ENCODE measurements around the gene SYNGR3. TPM values are rescaled to one million over a fixed set of nuclear protein-coding genes. Genes with fewer than 3 reads are reported as not detected.
A peak's percentile ranks its signal among the peaks of the same experiment; 100 is the strongest.
"Not testable (repeated sequence)": the region's sequence is repeated elsewhere in the genome, so short reads cannot be mapped to it uniquely, and the experiment has no call there.

SYNGR3 gene
- 2.4 TPM for total RNA-seq (ENCODE audit: insufficient read depth, low replicate concordance)

GRCh38 chr16:1989209-1990100 lies at the start of gene SYNGR3:
Gene SYNGR3 (plus strand): TSS chr16:1989970. CDS start chr16:1990103, 133 bp downstream.
- DNase-seq (ENCODE audit: low spot score), result no peak

DNA sequence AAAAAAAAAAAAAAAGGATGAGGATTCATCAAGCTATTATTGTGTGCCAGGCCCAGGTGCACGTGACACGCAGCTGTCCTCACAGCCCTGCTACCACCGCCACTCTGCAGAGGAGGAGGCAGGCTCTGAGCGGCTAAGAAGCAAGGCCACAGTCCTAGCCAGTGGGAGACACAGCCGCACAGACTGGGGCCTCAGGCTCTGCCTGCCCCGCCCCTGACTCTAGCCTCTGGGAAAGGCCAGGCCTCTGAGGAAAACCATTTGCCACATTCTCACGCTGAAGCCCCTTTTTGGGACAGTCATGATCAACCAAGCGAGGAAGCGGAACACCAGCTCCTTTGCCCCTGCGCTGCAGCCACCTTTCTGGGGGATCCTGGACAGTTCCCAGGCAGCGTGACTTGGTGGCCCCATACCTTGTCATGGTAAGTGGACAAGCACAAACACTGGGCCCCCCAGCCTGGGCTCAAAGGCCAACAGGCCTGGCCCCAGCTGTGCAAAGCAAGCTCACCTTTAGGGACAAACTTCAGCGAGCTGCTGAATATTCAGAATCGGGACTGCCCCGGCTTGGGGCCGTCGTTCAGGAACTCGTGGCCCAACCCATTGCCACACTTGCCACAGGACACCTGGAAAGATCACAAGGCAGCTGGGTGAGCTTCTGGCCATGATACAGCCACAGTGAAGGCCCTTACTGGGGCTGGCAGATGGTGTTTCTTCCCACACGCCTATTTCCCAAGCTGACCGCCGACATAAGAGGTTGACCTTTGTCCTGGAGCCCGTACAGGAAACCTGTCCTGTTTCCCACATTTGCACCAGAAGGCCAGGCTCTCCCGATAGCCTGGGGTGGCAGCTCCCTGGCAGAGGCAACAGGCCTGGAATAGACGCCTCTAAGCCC lies 49.3 kb upstream of the SYNGR3 start:
- DNase-seq (ENCODE audit: low spot score), result no peak

DNA sequence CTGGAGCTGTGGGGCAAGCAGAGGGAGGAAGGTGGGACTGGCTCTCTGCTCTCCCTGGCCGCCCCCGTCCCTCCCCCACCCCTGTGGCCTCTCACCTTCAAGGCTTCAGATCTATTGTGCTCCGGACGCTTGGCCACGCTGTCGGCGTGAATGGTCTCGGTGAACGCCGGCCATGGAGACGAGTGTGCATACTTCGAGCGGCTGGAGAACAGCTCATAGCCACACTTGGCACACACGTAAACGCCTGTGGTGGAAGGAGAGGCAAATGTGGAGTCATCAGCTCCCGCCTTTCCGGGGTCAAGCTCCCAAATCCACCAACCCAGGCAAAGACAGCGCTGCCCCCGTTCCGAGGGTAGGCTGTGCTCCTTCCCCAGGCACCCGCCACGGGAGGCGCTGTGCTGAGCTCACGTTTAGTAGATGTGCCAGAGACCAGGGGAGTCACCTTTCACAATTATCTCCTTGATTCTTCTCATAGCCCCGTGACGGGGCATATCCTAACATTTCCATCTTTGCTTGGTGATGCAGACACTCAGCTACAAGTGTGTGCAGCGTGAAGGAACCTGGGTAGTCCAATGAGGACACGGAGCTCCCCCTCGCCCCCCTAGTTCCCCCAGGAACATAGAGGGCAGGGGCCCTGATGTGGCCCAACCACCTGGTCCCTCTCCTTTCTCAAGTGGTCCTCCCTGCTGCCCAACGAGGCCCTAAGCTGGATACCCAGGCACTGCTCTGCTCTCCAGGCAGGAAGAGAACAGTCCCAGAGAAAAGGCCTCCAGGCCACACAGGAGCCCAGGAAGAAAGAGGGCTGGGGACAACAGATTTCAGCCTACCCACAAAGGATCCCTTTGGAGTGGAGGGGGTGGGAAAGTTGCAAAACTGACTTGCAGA lies 48.4 kb upstream of the SYNGR3 start:
- no peak for DNase-seq (ENCODE audit: low spot score)

DNA sequence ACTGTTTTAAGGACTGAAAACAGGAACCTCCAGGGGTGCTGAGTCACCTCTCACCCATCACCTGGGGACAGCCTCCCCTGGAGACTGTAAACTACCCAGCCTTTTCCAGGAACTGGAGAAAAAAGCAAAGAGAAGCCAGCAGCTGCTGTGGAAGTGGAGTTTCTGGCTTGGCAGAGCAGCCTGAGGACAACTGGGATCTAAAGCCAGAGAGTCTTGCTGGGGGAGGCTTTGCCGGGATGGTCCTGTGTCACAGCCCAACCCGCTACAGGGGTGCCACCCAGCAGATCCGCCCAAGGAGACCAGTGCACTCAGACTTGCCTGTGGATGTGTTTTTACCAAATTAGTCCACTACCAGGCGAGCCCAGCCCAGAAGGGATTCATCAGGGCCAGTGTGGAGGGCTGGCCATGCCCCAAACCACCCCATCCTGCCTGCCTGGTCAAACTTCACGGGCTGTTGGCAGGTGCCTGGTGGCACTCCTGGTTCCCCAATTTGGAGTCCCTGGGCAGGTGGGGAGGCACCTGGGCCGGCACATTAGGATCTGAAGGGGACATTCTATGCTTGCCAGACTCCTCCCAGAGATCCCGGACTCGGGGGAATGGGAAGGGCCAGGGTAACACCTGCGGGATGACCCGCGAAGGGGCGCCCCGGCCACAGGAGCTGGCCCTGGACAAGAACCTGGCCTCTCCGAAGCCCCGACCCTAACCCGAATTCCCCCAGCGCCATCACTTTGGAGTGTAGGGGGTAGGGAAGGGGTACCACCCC lies 47.5 kb upstream of the SYNGR3 start:
- DNase-seq (ENCODE audit: low spot score), result no peak

GRCh38 chr16:1942810-1943726 lies 46.7 kb upstream of the SYNGR3 start, which contains the start of gene MSRB1:
Gene MSRB1 (minus strand): TSS chr16:1943199. CDS start chr16:1943156, 43 bp downstream.
- DNase-seq (ENCODE audit: low spot score), result peak; percentile 100

DNA sequence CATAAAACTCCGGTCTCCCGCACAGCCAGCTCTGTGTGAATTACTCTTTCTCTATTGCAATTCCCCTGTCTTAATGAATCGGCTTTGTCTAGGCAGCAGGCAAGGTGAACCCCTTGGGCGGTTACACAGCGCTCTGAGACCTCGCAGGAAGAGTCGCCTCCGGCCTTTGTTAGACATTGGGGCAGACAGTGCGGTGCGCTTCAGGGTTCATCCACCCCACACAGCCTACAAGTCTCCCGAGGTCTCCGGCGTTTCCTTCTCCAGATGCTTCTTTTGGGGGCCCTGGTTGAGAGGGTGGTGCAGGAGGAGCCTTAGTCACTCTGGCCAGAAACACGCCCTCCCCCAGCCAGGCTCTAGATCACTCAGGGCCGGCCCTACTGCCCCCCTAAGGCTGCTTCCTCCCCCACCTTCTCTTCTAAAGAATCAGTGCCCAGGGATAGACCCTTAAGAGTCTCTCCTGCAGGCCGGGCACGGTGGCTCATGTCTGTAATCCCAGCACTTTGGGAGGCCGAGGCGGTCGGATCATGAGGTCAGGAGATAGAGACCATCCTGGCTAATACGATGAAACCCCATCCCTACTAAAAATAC lies 45.1 kb upstream of the SYNGR3 start:
- no peak for DNase-seq (ENCODE audit: low spot score)

- DNase-seq (ENCODE audit: low spot score), result no peak
Observed at GRCh38 chr16:1945559-1946391, 44.0 kb upstream of the SYNGR3 start.

DNA sequence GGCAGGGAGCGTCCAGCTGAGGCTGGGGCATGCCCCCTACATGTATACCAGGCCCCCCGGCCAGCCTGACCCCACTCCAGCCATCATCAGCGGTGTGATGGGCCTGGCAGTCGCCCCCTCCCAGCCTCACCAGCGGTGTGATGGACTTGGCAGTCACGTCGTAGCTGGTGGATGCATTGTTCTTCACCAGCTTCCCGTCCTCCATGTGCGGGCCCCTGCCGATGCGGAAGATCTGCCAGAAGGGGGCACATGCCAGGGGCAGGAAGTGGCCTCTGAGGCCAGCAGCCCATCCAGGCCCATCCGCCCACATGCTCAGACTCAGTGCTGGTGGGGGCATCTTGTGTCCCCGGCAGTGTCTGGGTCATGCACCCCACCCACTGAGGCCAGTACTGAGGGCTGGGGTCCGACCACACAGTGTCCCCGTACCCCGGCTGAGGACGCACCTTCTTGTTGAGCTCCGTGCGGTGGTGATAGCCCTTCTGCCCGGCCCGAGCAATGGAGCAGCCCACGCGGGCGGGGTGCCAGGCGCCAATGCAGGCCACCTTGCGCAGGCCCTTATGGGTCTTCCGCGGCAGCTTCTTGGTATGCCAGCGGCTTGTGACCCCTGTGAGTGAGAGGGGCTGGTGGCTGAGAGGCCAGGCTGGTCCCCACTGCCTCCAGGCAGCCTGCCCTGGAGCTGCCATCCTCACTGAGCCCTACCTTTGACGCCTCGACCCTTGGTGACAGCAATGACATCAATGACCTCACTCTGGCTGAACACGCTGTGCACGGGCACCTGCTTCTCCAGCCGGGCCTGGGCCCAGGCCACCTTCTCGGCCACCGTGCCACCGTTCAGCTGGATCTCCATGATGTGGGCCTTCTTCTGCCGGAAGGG lies 43.0 kb upstream of the SYNGR3 start:
- DNase-seq (ENCODE audit: low spot score), result no peak

DNA sequence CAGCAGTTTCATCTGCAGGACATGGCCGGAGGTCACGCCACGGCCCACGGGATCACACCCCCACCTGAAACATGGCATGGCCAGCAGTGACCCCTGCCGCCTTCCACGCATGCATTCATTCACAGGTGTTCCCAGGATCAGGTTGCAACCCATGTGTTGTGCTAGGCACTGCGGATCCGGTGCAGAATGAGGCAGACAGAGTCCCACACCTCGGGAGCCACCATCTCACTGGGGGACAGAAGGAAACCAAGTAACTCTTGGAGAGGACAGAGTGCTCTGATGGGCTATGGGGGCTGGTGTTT lies 42.5 kb upstream of the SYNGR3 start:
- no peak for DNase-seq (ENCODE audit: low spot score)

DNA sequence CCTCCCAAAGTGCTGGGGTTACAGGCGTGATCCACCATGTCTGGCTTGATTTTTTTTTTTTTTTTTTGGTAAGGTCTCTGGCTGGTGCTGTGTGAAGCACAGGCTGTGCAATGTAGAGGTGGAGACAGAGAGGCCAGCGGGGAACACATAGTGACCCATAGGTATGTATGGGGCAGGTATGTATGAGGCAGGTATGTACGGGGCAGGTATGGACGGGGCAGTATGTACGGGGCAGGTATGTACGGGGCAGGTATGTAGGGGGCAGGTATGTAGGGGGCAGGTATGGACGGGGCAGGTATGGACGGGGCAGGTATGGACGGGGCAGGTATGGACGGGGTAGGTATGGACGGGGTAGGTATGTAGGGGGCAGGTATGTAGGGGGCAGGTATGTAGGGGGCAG lies 40.3 kb upstream of the SYNGR3 start:
- DNase-seq (ENCODE audit: low spot score), result no peak

- no peak for DNase-seq (ENCODE audit: low spot score)
Observed at GRCh38 chr16:1950047-1950446, 39.7 kb upstream of the SYNGR3 start.

- DNase-seq (ENCODE audit: low spot score), result no peak
Observed at GRCh38 chr16:1950559-1950958, 39.2 kb upstream of the SYNGR3 start.

DNA sequence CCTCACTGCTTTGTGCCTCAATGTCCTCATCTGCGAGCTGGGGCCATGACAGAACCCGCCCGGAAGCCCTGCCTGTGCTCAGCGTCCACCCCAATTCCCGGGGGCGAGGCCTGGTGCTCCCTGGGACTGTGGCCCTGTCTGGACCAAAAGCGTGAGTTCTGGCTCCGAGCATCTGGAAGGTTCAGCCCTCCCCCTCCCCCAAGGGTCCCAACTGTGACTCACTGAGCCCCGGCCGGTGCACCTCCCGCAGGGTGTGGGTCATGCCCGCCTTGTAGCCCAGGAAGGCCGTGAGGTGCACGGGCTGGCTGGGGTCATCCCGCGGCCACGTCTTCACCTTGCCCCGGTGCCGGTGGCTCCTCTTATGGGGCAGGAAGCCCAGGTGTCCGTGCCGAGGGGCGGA lies 36.0 kb upstream of the SYNGR3 start:
- no peak for DNase-seq (ENCODE audit: low spot score)

DNA sequence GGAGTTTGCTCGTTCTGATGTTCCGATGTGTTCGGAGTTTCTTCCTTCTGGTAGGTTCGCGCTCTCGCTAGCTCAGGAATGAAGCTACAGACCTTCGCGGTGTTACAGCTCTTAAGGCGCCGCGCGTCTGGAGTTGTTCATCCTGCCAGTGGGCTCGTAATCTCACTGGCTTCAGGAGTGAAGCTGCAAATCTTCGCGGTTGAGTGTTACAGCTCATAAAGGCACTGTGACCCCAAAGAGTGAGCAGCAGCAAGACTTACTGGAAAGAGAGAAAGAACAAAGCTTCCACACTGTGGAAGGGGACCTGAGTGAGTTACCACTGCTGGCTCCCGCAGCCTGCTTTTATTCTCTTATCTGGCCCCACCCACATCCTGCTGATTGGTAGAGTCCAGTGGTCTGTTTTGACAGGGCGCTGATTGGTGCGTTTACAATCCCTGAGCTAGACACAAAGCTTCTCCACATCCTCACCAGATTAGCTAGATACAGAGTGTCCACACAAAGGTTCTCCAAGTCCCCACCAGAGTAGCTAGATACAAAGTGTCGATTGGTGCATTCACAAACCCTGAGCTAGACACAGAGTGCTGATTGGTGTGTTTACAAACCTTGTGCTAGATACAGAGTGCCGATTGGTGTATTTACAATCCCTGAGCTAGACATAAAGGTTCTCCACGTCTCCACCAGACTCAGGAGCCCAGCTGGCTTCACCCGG lies 32.2 kb upstream of the SYNGR3 start:
- DNase-seq (ENCODE audit: low spot score), result not testable (repeated sequence)

DNA sequence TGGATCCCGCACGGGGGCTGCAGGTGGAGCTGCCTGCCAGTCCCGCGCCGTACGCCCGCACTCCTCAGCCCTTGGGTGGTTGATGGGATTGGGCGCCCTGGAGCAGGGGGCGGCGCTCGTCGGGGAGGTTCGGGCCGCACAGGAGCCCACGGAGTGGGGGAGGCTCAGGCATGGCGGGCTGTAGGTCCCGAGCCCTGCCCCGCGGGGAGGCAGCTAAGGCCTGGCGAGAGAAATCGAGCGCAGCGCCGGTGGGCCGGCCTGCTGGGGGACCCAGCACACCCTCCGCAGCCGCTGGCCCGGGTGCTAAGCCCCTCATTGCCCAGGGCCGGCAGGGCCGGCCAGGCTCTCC lies 31.7 kb upstream of the SYNGR3 start:
- not testable (repeated sequence) for DNase-seq (ENCODE audit: low spot score)

GRCh38 chr16:1958715-1959268 lies 31.0 kb upstream of the SYNGR3 start:
- DNase-seq (ENCODE audit: low spot score), result no peak

All from umbilical cord (tissue), 2 donors.